Astrocyte (in vitro differentiated cells and primary cell): ENCODE data around the gene BBS9.

Source experiments
- EZH2 ChIP-seq: IDR thresholded peaks from 2 replicates; pipeline ENCODE4 v1.6.1; 2012; ENCODE audit warnings: mild to moderate bottlenecking, low read length, inconsistent platforms; ENCODE audit not compliant: insufficient read depth
- TF ChIP-seq, protein P1 (sequence below): IDR thresholded peaks from 2 replicates; pipeline ENCODE4 v1.5.1; 2011; ENCODE audit warnings: low read depth, mild to moderate bottlenecking, inconsistent platforms, low read length, moderate library complexity; ENCODE audit not compliant: insufficient read depth

DNA sequence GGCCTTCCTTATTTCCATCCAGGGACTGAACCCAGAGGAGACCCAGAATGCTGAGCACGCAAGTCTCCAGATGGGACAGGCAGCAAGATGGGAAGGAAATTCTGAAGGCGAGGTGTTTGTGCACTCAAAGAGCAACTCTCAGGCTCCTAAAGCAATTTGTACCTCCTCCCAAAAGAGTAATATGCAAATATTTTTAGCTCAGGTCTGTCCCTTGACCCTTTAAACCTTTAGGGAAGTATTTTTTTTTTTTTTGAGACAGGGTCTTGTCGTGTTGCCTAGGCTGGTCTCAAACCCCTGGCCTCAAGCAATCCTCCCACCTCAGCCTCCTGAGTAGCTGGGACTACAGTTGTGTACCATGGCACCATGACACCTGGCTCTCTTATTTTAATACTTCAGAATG lies 28.6 kb upstream of the BBS9 start:
- TF ChIP-seq, protein P1, sequence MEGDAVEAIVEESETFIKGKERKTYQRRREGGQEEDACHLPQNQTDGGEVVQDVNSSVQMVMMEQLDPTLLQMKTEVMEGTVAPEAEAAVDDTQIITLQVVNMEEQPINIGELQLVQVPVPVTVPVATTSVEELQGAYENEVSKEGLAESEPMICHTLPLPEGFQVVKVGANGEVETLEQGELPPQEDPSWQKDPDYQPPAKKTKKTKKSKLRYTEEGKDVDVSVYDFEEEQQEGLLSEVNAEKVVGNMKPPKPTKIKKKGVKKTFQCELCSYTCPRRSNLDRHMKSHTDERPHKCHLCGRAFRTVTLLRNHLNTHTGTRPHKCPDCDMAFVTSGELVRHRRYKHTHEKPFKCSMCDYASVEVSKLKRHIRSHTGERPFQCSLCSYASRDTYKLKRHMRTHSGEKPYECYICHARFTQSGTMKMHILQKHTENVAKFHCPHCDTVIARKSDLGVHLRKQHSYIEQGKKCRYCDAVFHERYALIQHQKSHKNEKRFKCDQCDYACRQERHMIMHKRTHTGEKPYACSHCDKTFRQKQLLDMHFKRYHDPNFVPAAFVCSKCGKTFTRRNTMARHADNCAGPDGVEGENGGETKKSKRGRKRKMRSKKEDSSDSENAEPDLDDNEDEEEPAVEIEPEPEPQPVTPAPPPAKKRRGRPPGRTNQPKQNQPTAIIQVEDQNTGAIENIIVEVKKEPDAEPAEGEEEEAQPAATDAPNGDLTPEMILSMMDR, result no peak
- TF ChIP-seq EZH2, result no peak
